Neural cell (in vitro differentiated cells): ENCODE measurements around the gene HOXB1. TPM values are rescaled to one million over a fixed set of nuclear protein-coding genes. Genes with fewer than 3 reads are reported as not detected.

Experiments
- H2AFZ ChIP-seq: fragments of 200-600, 300-800 bp; sonication (generic), shearing (Covaris generic); 2 replicates; pipeline ENCODE4 v1.6.0; 2014; ENCODE audit warnings: low read depth, mild to moderate bottlenecking, antibody characterized with exemption, low read length, moderate library complexity
- H3F3A ChIP-seq: fragments of 200-600 bp; shearing (Covaris generic); 2 replicates; pipeline ENCODE4 v1.6.1; 2016; ENCODE audit warnings: mild to moderate bottlenecking, moderate library complexity, mixed read lengths, antibody characterized with exemption, low read length; ENCODE audit not compliant: insufficient read depth, poor library complexity, severe bottlenecking
- H3K27ac ChIP-seq: fragments of 200-600, 300-800 bp; sonication (generic), shearing (Covaris generic); 2 replicates; pipeline ENCODE4 v1.5.1; 2014; ENCODE audit warnings: mild to moderate bottlenecking, low read length, moderate library complexity
- H3K27me3 ChIP-seq: fragments of 300-800, 200-600 bp; sonication (generic), shearing (Covaris generic); 2 replicates; pipeline ENCODE4 v1.6.0; 2014; ENCODE audit warnings: mild to moderate bottlenecking, low read depth, low read length, moderate library complexity; ENCODE audit not compliant: insufficient read depth
- H3K36me3 ChIP-seq: fragments of 300-800, 200-600 bp; sonication (generic), shearing (Covaris generic); 2 replicates; pipeline ENCODE4 v1.5.1; 2014; ENCODE audit warnings: mild to moderate bottlenecking, antibody characterized with exemption, low read length, moderate library complexity; ENCODE audit not compliant: insufficient read depth
- H3K4me2 ChIP-seq: fragments of 300-800, 200-600 bp; sonication (generic), shearing (Covaris generic); 2 replicates; pipeline ENCODE4 v1.6.0; 2014; ENCODE audit warnings: mild to moderate bottlenecking, low read length
- H3K4me3 ChIP-seq: fragments of 300-800, 200-600 bp; sonication (generic), shearing (Covaris generic); 2 replicates; pipeline ENCODE4 v1.5.1; 2014; ENCODE audit warnings: mild to moderate bottlenecking, low read length, moderate library complexity
- H3K79me2 ChIP-seq: fragments of 200-600 bp; shearing (Covaris generic); replicated peaks from 2 replicates; pipeline ENCODE4 v1.6.0; 2014; ENCODE audit warnings: mild to moderate bottlenecking, low read length, moderate library complexity; ENCODE audit not compliant: insufficient read depth
- H3K9ac ChIP-seq: fragments of 300-800, 200-600 bp; sonication (generic), shearing (Covaris generic); 2 replicates; pipeline ENCODE4 v1.6.1; 2016; ENCODE audit warnings: mild to moderate bottlenecking, low read length, mixed read lengths
- H3K9me2 ChIP-seq: fragments of 200-600 bp; shearing (Covaris generic); 2 replicates; pipeline ENCODE4 v1.6.1; 2016; ENCODE audit warnings: mild to moderate bottlenecking, low read length, mixed read lengths; ENCODE audit not compliant: insufficient read depth
- H3K9me3 ChIP-seq: fragments of 200-600, 300-800 bp; sonication (generic), shearing (Covaris generic); 2 replicates; pipeline ENCODE4 v1.6.1; 2016; ENCODE audit warnings: mild to moderate bottlenecking, mixed run types, low read length, moderate library complexity, mixed read lengths
- H4K20me1 ChIP-seq: fragments of 200-600 bp; shearing (Covaris generic); 2 replicates; pipeline ENCODE4 v1.6.1; 2016; ENCODE audit warnings: mild to moderate bottlenecking, mixed run types; ENCODE audit not compliant: insufficient read depth
- EP300 ChIP-seq: fragments of 450-650 bp; conservative IDR thresholded peaks from 2 replicates; pipeline ENCODE4 v1.6.1; 2014; ENCODE audit warnings: antibody characterized with exemption, mild to moderate bottlenecking, moderate library complexity; ENCODE audit not compliant: poor library complexity, severe bottlenecking
- EZH2 ChIP-seq: fragments of 200-600, 300-800 bp; shearing (Covaris generic), sonication (generic); IDR thresholded peaks from 2 replicates; pipeline ENCODE4 v1.6.1; 2014; ENCODE audit warnings: antibody characterized with exemption, low read length, borderline replicate concordance, mild to moderate bottlenecking; ENCODE audit not compliant: insufficient read depth, poor library complexity, severe bottlenecking
- MXI1 ChIP-seq: fragments of 450-650 bp; conservative IDR thresholded peaks from 2 replicates; pipeline ENCODE4 v1.6.1; 2014; ENCODE audit warnings: antibody characterized with exemption, mild to moderate bottlenecking; ENCODE audit not compliant: poor library complexity, severe bottlenecking
- POLR2AphosphoS5 ChIP-seq: IDR thresholded peaks from 2 replicates; pipeline ENCODE4 v1.6.1; 2012
- RAD21 ChIP-seq: fragments of 450-650 bp; conservative IDR thresholded peaks from 2 replicates; pipeline ENCODE4 v1.6.1; 2014; ENCODE audit warnings: antibody characterized with exemption, mild to moderate bottlenecking, moderate library complexity
- REST ChIP-seq: IDR thresholded peaks from 2 replicates; pipeline ENCODE4 v1.6.1; 2012; ENCODE audit warnings: borderline replicate concordance
- SMC3 ChIP-seq: fragments of 450-650 bp; conservative IDR thresholded peaks from 2 replicates; pipeline ENCODE4 v1.6.1; 2014; ENCODE audit warnings: antibody characterized with exemption, mild to moderate bottlenecking, moderate library complexity; ENCODE audit not compliant: poor library complexity
- TAF1 ChIP-seq: IDR thresholded peaks from 2 replicates; pipeline ENCODE4 v1.6.1; 2012; ENCODE audit warnings: low read depth
- polyA plus RNA-seq: library from polyadenylated mRNA; depleted of rRNA; stranded (reverse); fragments of >200 nt; gene quantifications from 2 replicates; pipeline ENCODE4 v1.2.3, GENCODE V29; 2014
- TF ChIP-seq, protein P1 (sequence below): fragments of 450-650 bp; IDR thresholded peaks from 2 replicates; pipeline ENCODE4 v1.5.1; 2014; ENCODE audit warnings: antibody characterized with exemption, mild to moderate bottlenecking, moderate library complexity; ENCODE audit not compliant: poor library complexity, severe bottlenecking

The HOXB1 gene
- polyA plus RNA-seq, 1 donor from 2014 or later: not detected

DNA sequence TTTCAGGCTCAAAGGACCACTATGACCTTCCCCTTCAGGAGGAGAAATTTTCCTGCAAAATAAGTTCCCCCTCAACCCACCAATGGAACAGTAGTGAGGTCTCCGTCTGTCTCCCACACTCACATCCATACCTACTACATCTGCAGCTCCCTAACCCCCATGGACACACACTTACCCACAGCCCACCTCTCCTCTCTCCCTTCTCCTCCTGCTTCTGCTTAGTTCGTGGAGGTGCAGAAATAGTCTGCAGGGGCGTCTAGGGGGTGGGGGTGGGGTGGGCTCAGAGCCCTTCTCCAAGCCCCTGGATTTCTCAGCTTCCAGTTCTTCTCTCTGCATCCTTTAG, 38.4 kb upstream of the HOXB1 start:
- Histone ChIP-seq H3K4me3 (no peak overlapping the region), H3F3A (no peaks in the 10 kb centered on the region), H3K36me3 (no peaks in the 10 kb centered on the region), H3K27me3 (peaks cover 100% of the 10 kb centered on the region), H3K9ac (no peak overlapping the region), H4K20me1 (no peaks in the 10 kb centered on the region), H2AFZ (no peak overlapping the region), H3K27ac (no peak overlapping the region), H3K9me3 (no peaks in the 10 kb centered on the region), H3K4me2 (no peak overlapping the region), H3K79me2 (no peaks in the 10 kb centered on the region), H3K9me2 (no peaks in the 10 kb centered on the region)
- no peak for TF ChIP-seq SMC3

DNA sequence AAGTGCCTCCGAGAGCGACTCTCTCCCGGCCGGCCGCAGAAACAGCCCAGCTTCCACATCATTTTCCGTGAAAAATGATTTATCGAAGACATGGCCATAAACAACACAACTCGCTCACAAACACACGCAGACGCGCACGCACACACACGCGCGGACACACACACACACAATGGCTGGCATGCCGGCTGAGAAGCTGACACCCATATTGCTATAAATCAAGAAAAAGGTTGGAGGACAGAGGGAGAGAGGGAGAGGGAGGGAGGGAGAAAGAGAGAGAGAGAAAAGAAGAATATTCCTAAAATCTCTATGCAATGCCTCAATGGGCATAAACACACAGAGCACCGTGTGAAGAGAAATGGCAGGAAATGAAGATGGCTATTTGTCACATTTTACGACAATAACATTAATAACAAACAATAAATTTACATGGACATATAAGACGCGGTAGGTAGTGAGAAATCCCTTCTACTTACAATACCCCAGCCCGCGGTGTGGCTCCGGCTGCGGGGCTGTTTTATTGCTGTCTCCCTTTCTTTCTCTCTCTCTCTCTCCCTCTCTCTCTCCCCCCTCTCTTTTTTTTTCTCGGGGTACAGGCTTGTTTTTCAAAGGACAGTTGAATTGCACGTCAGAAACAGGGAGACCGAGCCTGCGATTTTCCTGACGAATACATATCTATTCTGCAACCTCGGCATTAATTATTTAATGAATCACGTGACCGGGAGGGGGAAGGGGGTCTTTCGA, 37.9 kb upstream of the HOXB1 start:
- Histone ChIP-seq H3K79me2 (no peaks in the 10 kb centered on the region), H3K4me2 (no peak overlapping the region), H3F3A (no peaks in the 10 kb centered on the region), H2AFZ (no peak overlapping the region), H3K36me3 (no peaks in the 10 kb centered on the region), H3K9me3 (no peaks in the 10 kb centered on the region), H3K27ac (no peak overlapping the region), H3K4me3 (no peak overlapping the region), H3K9me2 (no peaks in the 10 kb centered on the region), H3K27me3 (peaks cover 99% of the 10 kb centered on the region), H3K9ac (no peak overlapping the region), H4K20me1 (no peaks in the 10 kb centered on the region)
- no peak for TF ChIP-seq POLR2AphosphoS5
- TF ChIP-seq TAF1: no peak
- no peak for TF ChIP-seq RAD21
- no peak for TF ChIP-seq EZH2
- TF ChIP-seq EP300: no peak
- TF ChIP-seq REST: no peak
- TF ChIP-seq SMC3: no peak
- TF ChIP-seq, protein P1, sequence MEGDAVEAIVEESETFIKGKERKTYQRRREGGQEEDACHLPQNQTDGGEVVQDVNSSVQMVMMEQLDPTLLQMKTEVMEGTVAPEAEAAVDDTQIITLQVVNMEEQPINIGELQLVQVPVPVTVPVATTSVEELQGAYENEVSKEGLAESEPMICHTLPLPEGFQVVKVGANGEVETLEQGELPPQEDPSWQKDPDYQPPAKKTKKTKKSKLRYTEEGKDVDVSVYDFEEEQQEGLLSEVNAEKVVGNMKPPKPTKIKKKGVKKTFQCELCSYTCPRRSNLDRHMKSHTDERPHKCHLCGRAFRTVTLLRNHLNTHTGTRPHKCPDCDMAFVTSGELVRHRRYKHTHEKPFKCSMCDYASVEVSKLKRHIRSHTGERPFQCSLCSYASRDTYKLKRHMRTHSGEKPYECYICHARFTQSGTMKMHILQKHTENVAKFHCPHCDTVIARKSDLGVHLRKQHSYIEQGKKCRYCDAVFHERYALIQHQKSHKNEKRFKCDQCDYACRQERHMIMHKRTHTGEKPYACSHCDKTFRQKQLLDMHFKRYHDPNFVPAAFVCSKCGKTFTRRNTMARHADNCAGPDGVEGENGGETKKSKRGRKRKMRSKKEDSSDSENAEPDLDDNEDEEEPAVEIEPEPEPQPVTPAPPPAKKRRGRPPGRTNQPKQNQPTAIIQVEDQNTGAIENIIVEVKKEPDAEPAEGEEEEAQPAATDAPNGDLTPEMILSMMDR: no peak
- no peak for TF ChIP-seq MXI1
